Psoas muscle (tissue), 8 donors: ENCODE measurements around the gene SUMO4. TPM values are rescaled to one million over a fixed set of nuclear protein-coding genes. Genes with fewer than 3 reads are reported as not detected.

Experiments used
- ATAC-seq, 4 donors: fragments of 200-7000 bp; cut with Tn5 transposase; one replicate each; pipeline ENCODE4 v1.9.1; 2020; ENCODE audit warnings: moderate library complexity in 3 of 4, mild to moderate bottlenecking in 2 of 4
- DNase-seq, 2 donors: peaks; one replicate each; pipeline ENCODE4 v3.0.0-alpha.2; 2020
- H3K27ac ChIP-seq: fragments of 200-600 bp; one replicate; pipeline ENCODE4 v1.8.0; 2022
- H3K27me3 ChIP-seq, 3 donors: fragments of 200-600 bp in 1 of 3; one replicate each; pipeline versions ENCODE4 v1.6.1 to v1.8.0; 2013 to 2022; ENCODE audit warnings: low read length in 2 of 3, mild to moderate bottlenecking in 2 of 3, moderate library complexity in 1 of 3; ENCODE audit not compliant: insufficient read depth in 3 of 3
- H3K36me3 ChIP-seq, 2 donors: fragments of 200-600 bp in 1 of 2; one replicate each; pipeline versions ENCODE4 v1.6.1 to v1.8.0; 2013 to 2022; ENCODE audit warnings: low read depth in 1 of 2, mild to moderate bottlenecking in 1 of 2, moderate library complexity in 1 of 2; ENCODE audit not compliant: insufficient read depth in 1 of 2
- H3K4me1 ChIP-seq: fragments of 200-600 bp; one replicate; pipeline ENCODE4 v1.8.0; 2022
- H3K4me3 ChIP-seq: fragments of 200-600 bp; one replicate; pipeline ENCODE4 v1.8.0; 2022; ENCODE audit warnings: mild to moderate bottlenecking
- H3K9me3 ChIP-seq: fragments of 200-600 bp; one replicate; pipeline ENCODE4 v1.8.0; 2022
- WGBS, 3 donors: extraction: QIAGEN DNeasy Blood & Tissue Kit; methylation state at CpG; one replicate each; pipeline versions ENCODE4 v1.1.6 to v1.1.7; 2013; 5-methylcytosine and 5-hydroxymethylcytosine counted together
- intact Hi-C, 2 donors: fragments of 100-400 bp; cut with DNase I; formaldehyde crosslinking; loops; one replicate each; pipeline versions ENCODE4 v1.11.0 to v1.14.2; 2022
- polyA plus RNA-seq, 3 donors: library from polyadenylated mRNA; stranded (reverse); fragments of 200-250 nt; gene quantifications; one replicate each; pipeline ENCODE4 v1.2.3, GENCODE V29; 2013
- total RNA-seq, 4 donors: library from RNA; stranded (reverse); fragmentation: NEBNext Ultra II Directional in 2 of 4; extraction: Animal tissue kit (Norgen Biotek cat#: 25700) in 2 of 4; gene quantifications; one replicate each; pipeline versions ENCODE4 v1.2.1 to v1.2.4, GENCODE V29; 2021 to 2023
- TF ChIP-seq, protein P1 (sequence below): fragments of 200-600 bp; IDR thresholded peaks from one replicate; pipeline ENCODE4 v1.8.0; 2022; ENCODE audit warnings: antibody characterized with exemption
- donor health status: healthy with polysubstance abuse.
- donor health status: DM: no; HTN: no; CAD: no; lungs with moderate emphysema.
- donor health status: Bipolar disorder and iron deficiency.
- donor health status: healthy.
- donor health status: DM: yes; HTN: yes; CAD: no.
- donor health status: DM: no; HTN: no; CAD: no.
- donor health status: DM: no; HTN: no; CAD: no.
- donor health status: DM: yes; HTN: yes; CAD: no.

Gene SUMO4
- total and polyA plus RNA-seq, 7 donors = 0.16 to 0.42 (median 0.32) TPM; not detected in 2

- H3K4me1 ChIP-seq = peaks cover 9% of the 10 kb centered on the region
- intact Hi-C loops = no loop called here
- no peak overlapping the region for H3K27ac ChIP-seq
- H3K9me3 ChIP-seq = no peaks in the 10 kb centered on the region
- TF ChIP-seq, protein P1, sequence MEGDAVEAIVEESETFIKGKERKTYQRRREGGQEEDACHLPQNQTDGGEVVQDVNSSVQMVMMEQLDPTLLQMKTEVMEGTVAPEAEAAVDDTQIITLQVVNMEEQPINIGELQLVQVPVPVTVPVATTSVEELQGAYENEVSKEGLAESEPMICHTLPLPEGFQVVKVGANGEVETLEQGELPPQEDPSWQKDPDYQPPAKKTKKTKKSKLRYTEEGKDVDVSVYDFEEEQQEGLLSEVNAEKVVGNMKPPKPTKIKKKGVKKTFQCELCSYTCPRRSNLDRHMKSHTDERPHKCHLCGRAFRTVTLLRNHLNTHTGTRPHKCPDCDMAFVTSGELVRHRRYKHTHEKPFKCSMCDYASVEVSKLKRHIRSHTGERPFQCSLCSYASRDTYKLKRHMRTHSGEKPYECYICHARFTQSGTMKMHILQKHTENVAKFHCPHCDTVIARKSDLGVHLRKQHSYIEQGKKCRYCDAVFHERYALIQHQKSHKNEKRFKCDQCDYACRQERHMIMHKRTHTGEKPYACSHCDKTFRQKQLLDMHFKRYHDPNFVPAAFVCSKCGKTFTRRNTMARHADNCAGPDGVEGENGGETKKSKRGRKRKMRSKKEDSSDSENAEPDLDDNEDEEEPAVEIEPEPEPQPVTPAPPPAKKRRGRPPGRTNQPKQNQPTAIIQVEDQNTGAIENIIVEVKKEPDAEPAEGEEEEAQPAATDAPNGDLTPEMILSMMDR = no peak
- no peak overlapping the region for H3K4me3 ChIP-seq
- DNase-seq = no peak
- ATAC-seq = no peak
- peaks cover 5 to 31% of the 10 kb centered on the region in 2 donors for H3K36me3 ChIP-seq
- no peaks in the 10 kb centered on the region for H3K27me3 ChIP-seq
- 98 to 100% (median 98%) methylated on average over 2 of the region's 2 CpGs for WGBS, 3 donors
These were observed 26.6 kb upstream of the SUMO4 start for GRCh38 chr6:149373511-149373910.

GRCh38 chr6:149379977-149380376 is 20.1 kb upstream of the SUMO4 start:
- Histone ChIP-seq H3K4me1 (peaks cover 6% of the 10 kb centered on the region), H3K4me3 (no peak overlapping the region), H3K27me3 (no peaks in the 10 kb centered on the region), H3K27ac (no peak overlapping the region), H3K9me3 (no peaks in the 10 kb centered on the region), H3K36me3 (peaks cover 9 to 42% of the 10 kb centered on the region in 2 donors)
- TF ChIP-seq, protein P1 = no peak
- intact Hi-C loops = no loop called here
- 97 to 100% (median 99%) methylated on average over 3 of the region's 3 CpGs for WGBS, 3 donors
- ATAC-seq = no peak
- no peak for DNase-seq

DNA sequence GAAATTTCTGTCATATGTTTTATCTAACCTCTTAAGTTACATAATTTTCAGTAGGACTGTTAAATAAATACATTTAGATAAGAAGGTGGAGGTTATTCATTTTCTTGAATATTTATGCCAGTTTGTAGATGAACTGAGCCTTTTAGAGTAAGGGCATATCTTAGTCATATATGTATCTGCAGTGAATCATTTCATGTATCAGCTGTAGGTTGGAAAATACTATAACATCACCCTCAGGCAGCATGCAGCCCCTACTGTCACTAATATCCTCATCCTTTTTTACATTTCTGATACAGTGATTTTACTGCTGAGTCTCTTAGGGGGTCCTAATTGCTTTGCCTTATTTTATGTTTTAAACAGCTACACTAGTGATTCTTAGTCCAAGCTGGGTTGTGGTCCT is 19.5 kb upstream of the SUMO4 start:
- H3K27me3 ChIP-seq = no peaks in the 10 kb centered on the region
- H3K4me1 ChIP-seq = peaks cover under 1% of the 10 kb centered on the region
- no peaks in the 10 kb centered on the region for H3K9me3 ChIP-seq
- intact Hi-C loops = no loop called here
- H3K36me3 ChIP-seq = peaks cover 9 to 42% of the 10 kb centered on the region in 2 donors
- no peak overlapping the region for H3K4me3 ChIP-seq
- no peak overlapping the region for H3K27ac ChIP-seq
- TF ChIP-seq, protein P1 = no peak
- DNase-seq (no peak), ATAC-seq (no peak)

DNA sequence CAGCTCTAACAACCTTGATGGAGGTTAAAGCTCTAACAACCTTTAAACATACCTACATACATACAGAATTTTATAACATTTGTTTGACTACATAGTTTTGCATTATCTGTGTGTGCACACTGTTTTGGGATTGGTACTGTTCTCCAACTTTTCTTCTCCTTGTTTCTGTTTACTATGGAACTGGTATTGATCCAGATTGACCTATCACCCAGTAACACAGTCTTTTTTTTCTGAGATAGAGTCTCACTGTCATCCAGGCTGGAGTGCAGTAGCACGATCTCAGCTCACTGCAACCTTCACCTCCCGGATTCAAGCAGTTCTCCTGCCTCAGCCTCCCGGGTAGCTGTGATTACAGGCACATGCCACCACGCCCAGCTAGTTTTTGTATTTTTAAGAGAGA is 16.7 kb upstream of the SUMO4 start:
- peaks cover 5 to 35% of the 10 kb centered on the region in 2 donors for H3K36me3 ChIP-seq
- no peak overlapping the region for H3K27ac ChIP-seq
- intact Hi-C loops = no loop called here
- H3K27me3 ChIP-seq = no peaks in the 10 kb centered on the region
- peaks cover 5% of the 10 kb centered on the region for H3K4me1 ChIP-seq
- DNase-seq = no peak
- TF ChIP-seq, protein P1 = no peak
- H3K9me3 ChIP-seq = no peaks in the 10 kb centered on the region
- no peak for ATAC-seq
- WGBS, 3 donors = 95 to 97% (median 96%) methylated on average over 4 of the region's 4 CpGs
- no peak overlapping the region for H3K4me3 ChIP-seq

DNA sequence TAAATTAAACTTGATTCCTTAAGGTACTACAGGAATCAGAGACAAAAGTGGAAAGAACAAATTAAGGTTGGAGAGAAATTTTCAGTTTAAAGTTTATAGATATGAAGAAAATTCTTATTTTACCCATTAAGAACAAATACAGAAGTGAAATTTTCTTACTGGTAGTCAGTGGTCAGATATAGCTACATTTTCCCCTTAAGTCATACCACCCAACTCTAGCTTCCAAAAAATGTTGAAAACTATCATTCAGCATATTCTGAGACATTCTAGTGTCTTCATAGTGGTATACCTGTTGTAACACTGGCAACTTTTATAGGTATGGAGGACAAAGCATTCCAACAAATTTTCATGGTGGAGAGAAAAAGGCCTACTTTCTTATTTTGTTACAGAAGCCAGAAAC is 15.6 kb upstream of the SUMO4 start:
- Histone ChIP-seq H3K36me3 (peaks cover 5 to 24% of the 10 kb centered on the region in 2 donors), H3K27me3 (no peaks in the 10 kb centered on the region), H3K4me3 (no peak overlapping the region), H3K4me1 (peaks cover 5% of the 10 kb centered on the region), H3K9me3 (no peaks in the 10 kb centered on the region), H3K27ac (no peak overlapping the region)
- no peak for DNase-seq
- no peak for ATAC-seq
- TF ChIP-seq, protein P1 = no peak
- intact Hi-C loops = no loop called here
